Subcutaneous adipose tissue (tissue), 4 donors: ENCODE measurements around the gene ACTL6B. TPM values are rescaled to one million over a fixed set of nuclear protein-coding genes. Genes with fewer than 3 reads are reported as not detected.

Experiments used
- total RNA-seq, 4 donors: library from RNA; depleted of rRNA; stranded (reverse); fragments of >200 nt; gene quantifications; one replicate each; pipeline ENCODE4 v1.1.0, GENCODE V29; 2016
- TF ChIP-seq, protein P1 (sequence below): fragments of 450-650 bp; IDR thresholded peaks from one replicate; pipeline ENCODE4 v1.5.1; 2016; ENCODE audit warnings: low read depth, mild to moderate bottlenecking, control low read depth, antibody characterized with exemption, moderate library complexity

Gene ACTL6B
- total RNA-seq, 4 donors from 2014 or later, result not detected

DNA sequence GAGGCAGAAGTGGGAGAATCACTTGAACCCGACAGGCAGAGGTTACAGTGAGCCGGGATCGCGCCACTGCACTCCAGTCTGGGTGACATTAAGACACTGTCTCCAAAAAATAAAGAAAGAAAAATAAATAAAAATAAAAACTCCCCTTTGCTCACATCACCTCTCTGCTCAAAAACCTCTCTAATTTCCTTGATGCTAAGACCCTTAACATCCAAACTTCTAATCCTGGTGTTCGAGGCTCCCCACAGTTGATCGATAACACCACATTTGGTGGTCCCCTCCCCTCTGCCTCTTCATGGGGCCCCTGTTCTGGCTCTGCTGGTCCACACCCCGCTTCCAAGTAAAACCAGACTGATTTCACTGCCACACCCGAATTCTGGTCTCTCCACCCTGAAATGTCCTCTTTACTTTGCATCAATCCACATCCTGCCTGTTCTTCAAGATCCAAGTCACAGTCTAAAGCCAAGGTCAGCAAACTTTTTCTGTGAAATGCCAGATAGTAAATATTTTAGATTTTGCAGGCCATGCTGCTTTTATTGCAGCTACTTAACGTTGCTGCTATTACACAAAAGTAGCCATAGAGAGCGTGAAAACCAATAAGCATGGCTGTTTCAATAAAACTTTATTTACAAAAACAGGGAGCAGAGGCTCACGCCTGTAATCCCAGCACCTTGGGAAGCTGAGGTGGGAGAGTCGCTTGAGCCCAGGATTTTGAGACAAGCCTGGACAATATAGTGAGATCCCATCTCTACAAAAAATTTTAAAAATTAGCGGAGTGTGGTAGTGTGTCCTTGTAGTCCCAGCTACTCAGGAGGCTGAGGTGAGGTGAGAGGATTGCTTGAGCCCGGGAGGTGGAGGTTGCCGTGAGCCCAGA, 32.1 kb downstream of the ACTL6B start:
- TF ChIP-seq, protein P1, sequence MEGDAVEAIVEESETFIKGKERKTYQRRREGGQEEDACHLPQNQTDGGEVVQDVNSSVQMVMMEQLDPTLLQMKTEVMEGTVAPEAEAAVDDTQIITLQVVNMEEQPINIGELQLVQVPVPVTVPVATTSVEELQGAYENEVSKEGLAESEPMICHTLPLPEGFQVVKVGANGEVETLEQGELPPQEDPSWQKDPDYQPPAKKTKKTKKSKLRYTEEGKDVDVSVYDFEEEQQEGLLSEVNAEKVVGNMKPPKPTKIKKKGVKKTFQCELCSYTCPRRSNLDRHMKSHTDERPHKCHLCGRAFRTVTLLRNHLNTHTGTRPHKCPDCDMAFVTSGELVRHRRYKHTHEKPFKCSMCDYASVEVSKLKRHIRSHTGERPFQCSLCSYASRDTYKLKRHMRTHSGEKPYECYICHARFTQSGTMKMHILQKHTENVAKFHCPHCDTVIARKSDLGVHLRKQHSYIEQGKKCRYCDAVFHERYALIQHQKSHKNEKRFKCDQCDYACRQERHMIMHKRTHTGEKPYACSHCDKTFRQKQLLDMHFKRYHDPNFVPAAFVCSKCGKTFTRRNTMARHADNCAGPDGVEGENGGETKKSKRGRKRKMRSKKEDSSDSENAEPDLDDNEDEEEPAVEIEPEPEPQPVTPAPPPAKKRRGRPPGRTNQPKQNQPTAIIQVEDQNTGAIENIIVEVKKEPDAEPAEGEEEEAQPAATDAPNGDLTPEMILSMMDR, result no peak

DNA sequence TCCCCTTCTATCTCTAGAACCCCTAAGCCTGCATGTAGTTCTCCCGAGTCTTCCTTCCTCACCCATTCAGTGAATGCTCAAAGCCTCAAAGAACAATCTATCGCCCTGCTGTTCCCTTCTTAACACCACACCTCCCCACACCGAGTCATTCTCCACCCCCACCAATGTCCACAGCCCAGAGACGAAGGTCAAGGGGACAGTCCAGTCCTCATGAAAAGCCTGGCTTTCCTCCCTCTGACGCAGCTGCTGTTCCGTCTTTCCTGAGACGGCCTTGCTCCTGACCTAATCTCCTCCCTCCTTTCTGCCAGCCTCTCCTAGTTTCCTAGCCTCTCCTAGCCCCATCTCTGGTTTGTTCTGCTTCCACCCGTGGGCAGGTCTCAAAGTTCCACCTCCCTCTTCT, 34.7 kb downstream of the ACTL6B start:
- TF ChIP-seq, protein P1, result no peak

DNA sequence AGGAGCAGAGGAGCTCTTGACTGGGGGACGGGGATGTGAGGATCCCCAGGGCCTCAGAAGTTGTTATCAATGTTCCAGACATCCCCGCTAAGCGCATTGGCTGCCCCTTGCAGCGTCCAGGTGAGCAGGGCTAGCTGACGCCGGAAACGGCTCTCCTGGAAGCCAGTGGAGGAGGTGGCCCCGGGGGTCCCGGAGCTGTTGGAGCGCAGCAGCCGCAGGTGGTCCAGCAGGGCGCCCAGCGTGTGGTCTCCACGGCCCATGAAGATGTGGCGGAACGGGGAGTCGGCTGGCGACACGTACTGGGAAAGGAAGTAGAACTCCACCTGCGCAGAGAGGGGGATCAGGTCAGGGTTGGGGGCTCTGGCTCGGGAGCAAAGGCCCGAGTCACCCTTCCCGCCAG, 35.4 kb downstream of the ACTL6B start:
- TF ChIP-seq, protein P1, result no peak

DNA sequence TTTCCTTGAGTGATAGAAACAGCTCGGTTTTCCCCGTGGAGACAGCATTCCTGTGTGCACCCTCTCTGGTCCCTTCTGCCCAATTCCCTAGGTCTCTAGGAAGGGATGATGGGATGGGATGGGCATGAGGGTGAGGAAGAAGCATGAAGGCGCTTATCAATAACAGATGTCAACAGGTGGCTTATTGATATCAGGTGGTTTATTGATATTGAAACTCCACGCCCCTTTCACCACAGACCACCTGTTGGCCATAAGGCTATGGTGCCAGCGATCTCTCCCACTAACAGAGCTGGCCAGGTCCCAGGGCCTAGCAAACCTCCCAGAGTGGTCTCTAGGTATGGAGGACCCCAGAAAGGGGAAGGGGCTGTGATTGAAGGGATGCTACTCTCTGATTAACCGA, 36.0 kb downstream of the ACTL6B start:
- TF ChIP-seq, protein P1, result no peak

DNA sequence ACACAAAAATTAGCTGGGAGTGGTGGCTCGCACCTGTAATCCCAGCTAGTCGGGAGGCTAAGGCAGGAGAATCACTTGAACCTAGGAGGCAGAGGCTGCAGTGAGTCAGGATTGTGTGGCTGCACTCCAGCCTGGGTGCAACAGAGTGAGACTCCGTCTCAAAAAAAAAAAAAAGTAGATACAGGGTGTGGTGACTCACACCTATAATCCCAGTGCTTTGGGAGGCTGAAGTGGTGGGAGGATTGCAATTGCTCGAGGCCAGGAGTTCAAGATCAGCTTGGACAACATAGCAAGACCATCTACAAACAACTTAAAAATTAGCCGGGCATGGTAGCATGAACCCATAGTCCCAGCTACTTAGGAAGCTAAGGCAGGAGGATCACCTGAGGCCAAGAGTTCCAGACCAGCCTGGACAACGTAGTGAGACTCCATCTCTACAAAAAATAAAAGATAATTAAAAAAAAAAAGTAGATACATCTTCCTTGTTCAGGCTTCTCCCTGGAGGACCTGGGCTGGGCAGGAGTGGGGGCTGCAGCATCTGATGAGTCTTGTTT, 41.9 kb downstream of the ACTL6B start:
- TF ChIP-seq, protein P1, result no peak

DNA sequence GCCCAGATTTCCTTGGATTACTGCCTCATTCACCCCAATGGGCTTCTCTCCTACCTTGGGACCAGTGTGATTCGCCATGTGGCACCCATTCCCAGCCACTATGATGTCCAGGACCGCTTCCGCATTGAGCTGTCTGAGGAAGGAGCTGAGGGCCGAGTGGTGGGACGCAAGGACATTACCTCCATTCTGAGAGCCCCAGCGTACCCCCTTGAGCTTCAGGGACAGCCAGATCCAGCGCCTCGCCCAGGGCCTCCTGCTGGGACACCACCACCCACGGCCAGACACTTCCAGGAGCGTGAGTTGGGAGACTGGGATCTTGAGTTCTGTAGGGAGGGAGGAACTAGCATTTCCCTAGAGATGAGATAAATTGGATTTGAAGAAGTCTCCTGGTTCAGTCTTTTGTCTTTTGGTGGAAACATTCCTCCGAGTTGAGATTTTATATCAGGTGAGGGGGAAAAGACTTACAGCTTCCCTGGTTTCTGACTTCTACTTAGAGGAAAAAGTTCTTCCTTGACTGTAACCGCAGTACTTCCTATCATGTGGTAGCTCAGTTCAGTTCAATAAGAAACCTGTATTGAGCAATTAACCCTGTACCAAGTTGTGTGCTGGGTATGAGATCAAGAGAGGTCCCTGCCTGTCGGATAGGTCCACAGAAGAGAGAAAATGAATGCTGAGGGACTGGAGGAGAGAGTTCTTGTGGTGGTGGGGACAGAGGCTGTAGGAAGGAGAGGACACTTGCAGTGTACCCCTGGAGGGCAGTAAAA, 42.7 kb downstream of the ACTL6B start:
- TF ChIP-seq, protein P1, result no peak
